ENCODE data around the gene NGEF. TPM values are rescaled to one million over a fixed set of nuclear protein-coding genes. Genes with fewer than 3 reads are reported as not detected.

The NGEF gene
- total and polyA plus RNA-seq, 9 of the 15 experiments (the other 6 are each of a cell fraction or from before 2014, with no cell fraction given), result 0.07 to 0.17 (median 0.09) TPM; not detected in 6

- no peak overlapping the region for H3K4me2 ChIP-seq (ENCODE audit: insufficient read depth, low read length)
- H3K27ac ChIP-seq (ENCODE audit: extremely low read depth, low read depth, low read length), result no peak overlapping the region
- 0% methylated on average over 2 of the region's 4 CpGs for WGBS (ENCODE audit: insufficient coverage, low coverage, missing lambda C conversion rate)
- H3K4me3 ChIP-seq, result no peak overlapping the region
- TF ChIP-seq CBX3 (IDR thresholded peaks at IDR 0.05; ENCODE audit: borderline replicate concordance in 1 of 2, low read length in 2 of 2) (no peak), SMAD2 (IDR thresholded peaks at IDR 0.05; ENCODE audit: low read depth, low read length) (no peak), ZNF217 (CRISPR knock-in tag; IDR thresholded peaks at IDR 0.05) (no peak), ZC3H8 (IDR thresholded peaks at IDR 0.05) (no peak), NFXL1 (CRISPR knock-in tag; IDR thresholded peaks at IDR 0.05) (no peak), KDM2B (CRISPR knock-in tag; IDR thresholded peaks at IDR 0.05) (no peak), ZNF165 (CRISPR knock-in tag; IDR thresholded peaks at IDR 0.05; ENCODE audit: borderline replicate concordance) (no peak), MCM2 (IDR thresholded peaks at IDR 0.05; ENCODE audit: low read depth) (no peak), ZNF398 (CRISPR knock-in tag; IDR thresholded peaks at IDR 0.05) (no peak), POLR2A (conservative IDR thresholded peaks at IDR 0.05) (no peak), CXXC5 (CRISPR knock-in tag; IDR thresholded peaks at IDR 0.05) (no peak), EP400 (IDR thresholded peaks at IDR 0.05) (no peak), RBBP5 (IDR thresholded peaks at IDR 0.05; ENCODE audit: borderline replicate concordance, insufficient read depth, low read length, poor library complexity, severe bottlenecking) (no peak), ZNF518B (CRISPR knock-in tag; IDR thresholded peaks at IDR 0.05) (no peak)
- H3K4me1 ChIP-seq (replicated peaks in 1 of 2; ENCODE audit: control insufficient read depth in 2 of 2, insufficient read depth in 2 of 2, low read length in 2 of 2), result no peaks in the 10 kb centered on the region; a peak in 2 of 5 replicates
- in situ Hi-C loops (cut with MboI), result no loop called here
- ChIA-PET POLR2A (interaction anchor here (1.1 kb wide), 1 partner anchor 10 kb away, joined by 4 read pairs; no protein-coding TSS in a partner anchor), CTCF (ENCODE audit: low intra/inter-chr PET ratio) (no interaction called here)
- no peaks in the 10 kb centered on the region for H3K36me3 ChIP-seq (ENCODE audit: control insufficient read depth, insufficient read depth, low read length)
- FAIRE-seq, result no peak
- no peaks in the 10 kb centered on the region for H3K9me3 ChIP-seq (replicated peaks; ENCODE audit: control insufficient read depth, insufficient read depth, low read depth, low read length)
- BruUV-seq (replicated peaks), result no TSS peak
- no peak for ATAC-seq
- no peak overlapping the region for H3K9ac ChIP-seq (ENCODE audit: insufficient read depth in 1 of 2, low read depth in 2 of 2, low read length in 2 of 2)
- DNase-seq (ENCODE audit: extremely low read depth in 1 of 4, low spot score in 3 of 4), result no peak
- H3K79me2 ChIP-seq (ENCODE audit: control insufficient read depth, insufficient read depth, low read length), result no peaks in the 10 kb centered on the region
- no peaks in the 10 kb centered on the region for H4K20me1 ChIP-seq (replicated peaks; ENCODE audit: control insufficient read depth, insufficient read depth, low read length)
- no peak overlapping the region for H2AFZ ChIP-seq (ENCODE audit: low read depth, low read length)
- H3K9me1 ChIP-seq (ENCODE audit: control insufficient read depth, insufficient read depth, low read length), result no peaks in the 10 kb centered on the region
- peaks cover 6 to 45% of the 10 kb centered on the region in 2 experiments; a peak in 3 of 5 replicates for H3K27me3 ChIP-seq (ENCODE audit: control insufficient read depth in 2 of 2, insufficient read depth in 2 of 2, low read length in 2 of 2)
- intact Hi-C loops (cut with micrococcal nuclease), result no loop called here
Measured at GRCh38 chr2:232976176-232976575, 36.9 kb downstream of the NGEF start.

Measured in K562 (cell line).